Loucy (cell line): Measurements from ENCODE around the gene UFC1.

Experiments
- H2AFZ ChIP-seq: fragments of 200-600 bp; sonication (generic); 2 replicates; pipeline ENCODE4 v1.6.0; 2016; ENCODE audit warnings: antibody characterized with exemption, mild to moderate bottlenecking, low read length, moderate library complexity
- H3F3A ChIP-seq: fragments of 200-600 bp; 2 replicates; pipeline ENCODE4 v1.6.0; 2016; ENCODE audit warnings: antibody characterized with exemption, low read depth, mild to moderate bottlenecking
- H3K27me3 ChIP-seq: fragments of 200-600 bp; sonication (generic); 2 replicates; pipeline ENCODE4 v1.6.1; 2014; ENCODE audit warnings: low read length, mild to moderate bottlenecking; ENCODE audit not compliant: insufficient read depth, poor library complexity, severe bottlenecking
- H3K36me3 ChIP-seq: fragments of 200-600 bp; sonication (generic); 2 replicates; pipeline ENCODE4 v1.6.1; 2016; ENCODE audit warnings: low read length; ENCODE audit not compliant: insufficient read depth
- H3K4me1 ChIP-seq: fragments of 200-600 bp; sonication (generic); 2 replicates; pipeline ENCODE4 v1.5.1; 2014; ENCODE audit warnings: low read length, mild to moderate bottlenecking; ENCODE audit not compliant: insufficient read depth, poor library complexity, severe bottlenecking
- H3K4me2 ChIP-seq: fragments of 200-600 bp; sonication (generic); 2 replicates; pipeline ENCODE4 v1.6.0; 2014; ENCODE audit warnings: antibody characterized with exemption, low read length, low read depth, mild to moderate bottlenecking; ENCODE audit not compliant: poor library complexity, severe bottlenecking
- H3K4me3 ChIP-seq: fragments of 200-600 bp; sonication (generic); 2 replicates; pipeline ENCODE4 v1.5.1; 2014; ENCODE audit warnings: low read length, mild to moderate bottlenecking, mixed read lengths; ENCODE audit not compliant: poor library complexity, severe bottlenecking
- H3K79me2 ChIP-seq: fragments of 200-600 bp; sonication (generic); 2 replicates; pipeline ENCODE4 v1.6.1; 2014; ENCODE audit warnings: low read length; ENCODE audit not compliant: insufficient read depth
- H3K9ac ChIP-seq: fragments of 200-600 bp; sonication (generic); 2 replicates; pipeline ENCODE4 v1.6.0; 2014; ENCODE audit warnings: mild to moderate bottlenecking, low read depth, low read length, moderate library complexity; ENCODE audit not compliant: poor library complexity, severe bottlenecking
- H3K9me2 ChIP-seq: fragments of 200-600 bp; sonication (generic); replicated peaks from 2 replicates; pipeline ENCODE4 v1.6.1; 2016; ENCODE audit warnings: low read depth, low read length, mixed read lengths
- H3K9me3 ChIP-seq: fragments of 200-600 bp; sonication (generic); 2 replicates; pipeline ENCODE4 v1.6.1; 2014; ENCODE audit warnings: mild to moderate bottlenecking, antibody characterized with exemption, low read length, low read depth; ENCODE audit not compliant: insufficient read depth
- H4K20me1 ChIP-seq: fragments of 200-600 bp; sonication (generic); 2 replicates; pipeline ENCODE4 v1.6.0; 2014; ENCODE audit warnings: antibody characterized with exemption, low read length, mild to moderate bottlenecking; ENCODE audit not compliant: insufficient read depth, poor library complexity, severe bottlenecking
- EZH2phosphoT487 ChIP-seq: fragments of 200-600 bp; IDR thresholded peaks from 2 replicates; pipeline ENCODE4 v1.6.1; 2018; ENCODE audit warnings: antibody characterized with exemption, mild to moderate bottlenecking, moderate library complexity, borderline replicate concordance
- TF ChIP-seq, protein P1 (sequence below): fragments of 200-600 bp; sonication (generic); conservative IDR thresholded peaks from 2 replicates; pipeline ENCODE4 v1.5.1; 2014; ENCODE audit warnings: mild to moderate bottlenecking, antibody characterized with exemption, low read length

Gene UFC1

GRCh38 chr1:161111527-161111926 lies 42.3 kb upstream of the UFC1 start:
- Histone ChIP-seq H4K20me1 (peaks cover 48% of the 10 kb centered on the region), H3K4me2 (no peak overlapping the region), H3K9me2 (no peaks in the 10 kb centered on the region), H3K9me3 (no peaks in the 10 kb centered on the region), H3K36me3 (no peaks in the 10 kb centered on the region), H3K9ac (no peak overlapping the region), H3F3A (no peaks in the 10 kb centered on the region), H3K79me2 (peaks cover 85% of the 10 kb centered on the region), H3K4me1 (peaks cover 44% of the 10 kb centered on the region), H3K4me3 (peak overlapping the region; percentile 42), H2AFZ (no peak overlapping the region), H3K27me3 (no peaks in the 10 kb centered on the region)
- no peak for TF ChIP-seq EZH2phosphoT487
- TF ChIP-seq, protein P1, sequence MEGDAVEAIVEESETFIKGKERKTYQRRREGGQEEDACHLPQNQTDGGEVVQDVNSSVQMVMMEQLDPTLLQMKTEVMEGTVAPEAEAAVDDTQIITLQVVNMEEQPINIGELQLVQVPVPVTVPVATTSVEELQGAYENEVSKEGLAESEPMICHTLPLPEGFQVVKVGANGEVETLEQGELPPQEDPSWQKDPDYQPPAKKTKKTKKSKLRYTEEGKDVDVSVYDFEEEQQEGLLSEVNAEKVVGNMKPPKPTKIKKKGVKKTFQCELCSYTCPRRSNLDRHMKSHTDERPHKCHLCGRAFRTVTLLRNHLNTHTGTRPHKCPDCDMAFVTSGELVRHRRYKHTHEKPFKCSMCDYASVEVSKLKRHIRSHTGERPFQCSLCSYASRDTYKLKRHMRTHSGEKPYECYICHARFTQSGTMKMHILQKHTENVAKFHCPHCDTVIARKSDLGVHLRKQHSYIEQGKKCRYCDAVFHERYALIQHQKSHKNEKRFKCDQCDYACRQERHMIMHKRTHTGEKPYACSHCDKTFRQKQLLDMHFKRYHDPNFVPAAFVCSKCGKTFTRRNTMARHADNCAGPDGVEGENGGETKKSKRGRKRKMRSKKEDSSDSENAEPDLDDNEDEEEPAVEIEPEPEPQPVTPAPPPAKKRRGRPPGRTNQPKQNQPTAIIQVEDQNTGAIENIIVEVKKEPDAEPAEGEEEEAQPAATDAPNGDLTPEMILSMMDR: no peak

DNA sequence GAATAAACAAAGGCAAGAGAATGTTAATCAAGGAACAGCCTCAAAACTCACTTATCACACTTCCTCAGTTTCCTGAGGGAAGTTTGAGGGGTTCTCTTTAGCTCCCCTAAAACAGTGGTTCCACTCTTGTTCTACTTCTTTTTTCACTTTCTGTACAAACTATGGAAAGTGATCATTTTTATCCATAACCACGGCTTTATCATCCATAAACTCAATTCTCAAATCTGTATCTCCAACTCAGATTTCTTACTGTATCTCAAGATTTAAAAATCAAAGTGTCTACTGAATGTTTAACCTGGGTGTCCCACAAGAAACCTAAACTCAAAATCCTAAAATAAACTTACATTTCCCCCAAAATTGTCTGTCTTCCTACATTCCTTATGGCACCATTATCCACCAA lies 39.9 kb upstream of the UFC1 start:
- Histone ChIP-seq H3F3A (no peaks in the 10 kb centered on the region), H3K79me2 (peaks cover 89% of the 10 kb centered on the region), H3K9me2 (no peaks in the 10 kb centered on the region), H3K9me3 (no peaks in the 10 kb centered on the region), H3K27me3 (no peaks in the 10 kb centered on the region), H4K20me1 (peaks cover 51% of the 10 kb centered on the region), H3K9ac (peak overlapping the region; percentile 34), H3K4me2 (peak overlapping the region; percentile 85), H3K4me3 (peak overlapping the region; percentile 96), H2AFZ (no peak overlapping the region), H3K36me3 (no peaks in the 10 kb centered on the region), H3K4me1 (peaks cover 53% of the 10 kb centered on the region)
- TF ChIP-seq, protein P1: no peak
- TF ChIP-seq EZH2phosphoT487: no peak

- Histone ChIP-seq H3F3A (no peaks in the 10 kb centered on the region), H3K4me3 (peak overlapping the region; percentile 96), H3K27me3 (no peaks in the 10 kb centered on the region), H3K79me2 (peaks cover 91% of the 10 kb centered on the region), H3K4me2 (peak overlapping the region; percentile 85), H2AFZ (no peak overlapping the region), H3K9ac (peak overlapping the region; percentile 34), H4K20me1 (peaks cover 46% of the 10 kb centered on the region), H3K9me2 (no peaks in the 10 kb centered on the region), H3K4me1 (peaks cover 60% of the 10 kb centered on the region), H3K36me3 (no peaks in the 10 kb centered on the region), H3K9me3 (no peaks in the 10 kb centered on the region)
- TF ChIP-seq, protein P1: no peak
- no peak for TF ChIP-seq EZH2phosphoT487
Measured at GRCh38 chr1:161114556-161114955, 39.2 kb upstream of the UFC1 start.
